GM19351 (cell line): ENCODE data around the gene INPP4B.
"Not testable (repeated sequence)": the region's sequence is repeated elsewhere in the genome, so short reads cannot be mapped to it uniquely, and the experiment has no call there.

Source experiments
- ATAC-seq: cut with Tn5 transposase; IDR thresholded peaks from one replicate; pipeline ENCODE4 v1.9.1; 2021; ENCODE audit warnings: mild to moderate bottlenecking, moderate library complexity; ENCODE audit not compliant: unreplicated experiment

INPP4B gene

DNA sequence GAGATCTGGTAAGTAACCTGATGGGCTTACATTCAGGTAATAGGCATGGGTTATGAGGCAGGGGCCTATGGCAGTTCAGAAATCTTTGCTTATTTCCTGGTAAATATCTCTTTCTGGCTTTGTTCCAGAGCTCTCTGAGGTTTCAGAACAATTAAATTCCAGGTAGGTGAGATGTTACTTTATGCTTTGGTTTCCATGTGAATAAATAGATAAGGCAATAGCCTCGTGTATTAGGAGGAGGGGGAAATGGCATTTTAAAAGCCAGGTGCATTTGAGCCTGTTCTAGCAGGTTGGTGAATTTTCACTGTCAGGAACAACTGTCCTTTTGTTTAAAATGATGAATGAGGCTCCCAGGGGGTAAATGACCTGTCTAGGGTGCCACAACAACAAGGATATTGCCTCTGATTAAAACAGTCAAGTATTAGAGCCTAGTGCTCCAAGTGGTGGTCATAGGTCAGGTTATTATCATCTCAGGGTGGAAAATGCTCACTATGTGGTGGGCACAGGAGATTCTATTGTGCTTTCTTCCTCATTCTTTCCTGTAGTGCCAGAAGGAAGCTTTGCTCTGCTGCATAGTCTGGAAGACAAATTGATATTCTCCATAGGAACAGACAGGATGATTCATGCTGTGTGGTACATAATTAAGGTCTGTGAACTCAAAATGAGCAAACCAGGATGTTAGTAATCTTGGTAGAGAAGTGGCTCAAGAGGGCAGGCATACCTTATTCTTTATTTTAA, 296.2 kb downstream of the INPP4B start:
- ATAC-seq, result no peak

DNA sequence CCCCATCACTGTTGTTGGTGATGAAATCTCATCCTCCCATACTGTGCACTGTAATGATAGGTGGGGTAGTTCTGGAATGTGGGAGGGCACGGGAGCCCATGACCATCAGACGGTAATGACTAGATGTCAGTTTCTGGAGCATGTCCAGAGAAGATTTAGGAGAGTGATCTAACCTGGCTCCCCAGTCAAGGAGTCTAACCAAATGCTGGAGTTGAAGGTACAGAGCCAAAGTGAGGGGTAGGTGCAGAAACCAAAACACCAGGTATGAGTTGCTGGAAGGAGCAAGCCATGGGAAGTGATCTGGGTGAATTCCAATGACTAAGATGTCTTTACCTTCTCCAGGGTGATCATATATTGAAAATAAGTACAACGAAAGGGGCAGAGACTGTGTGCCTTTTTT, 296.9 kb downstream of the INPP4B start:
- no peak for ATAC-seq

DNA sequence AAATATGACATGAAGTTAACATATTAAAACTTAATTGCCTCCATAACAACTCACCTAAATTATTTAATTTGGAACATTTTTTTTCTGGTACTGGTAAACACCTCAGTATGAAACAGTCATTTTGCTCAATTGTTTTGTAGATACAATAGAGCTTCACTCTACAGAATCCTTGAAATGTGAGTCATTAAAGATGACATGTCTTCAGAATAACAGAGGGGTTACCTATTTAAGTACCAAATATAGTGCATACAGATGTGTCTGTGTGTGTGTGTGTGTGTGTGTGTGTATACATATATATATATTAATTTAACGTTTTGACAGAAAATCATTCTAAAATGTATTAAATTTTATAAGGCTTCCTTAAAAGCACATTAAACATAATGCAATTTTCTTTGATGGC, 297.6 kb downstream of the INPP4B start:
- ATAC-seq, result no peak

- ATAC-seq, result no peak
Observed at GRCh38 chr4:142547974-142548373, 298.1 kb downstream of the INPP4B start.

DNA sequence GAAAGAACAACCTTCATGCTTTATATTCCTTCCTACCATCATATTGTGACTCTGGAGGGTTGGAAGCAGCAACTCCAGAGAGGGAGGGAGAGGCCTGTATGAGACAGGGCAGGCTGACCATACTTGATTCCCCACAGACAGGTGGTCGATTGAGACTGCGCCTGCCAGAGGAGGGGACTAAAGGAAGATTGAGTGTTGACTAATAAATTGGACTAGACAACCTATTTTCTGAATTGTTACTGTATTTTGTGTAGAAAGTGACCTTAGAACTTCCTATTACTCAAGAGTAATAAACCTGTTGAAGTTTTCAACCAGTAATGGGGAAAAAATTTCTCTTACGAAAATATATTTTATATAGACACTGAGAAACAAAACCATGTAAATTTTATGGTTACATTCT, 301.5 kb downstream of the INPP4B start:
- ATAC-seq, result no peak

DNA sequence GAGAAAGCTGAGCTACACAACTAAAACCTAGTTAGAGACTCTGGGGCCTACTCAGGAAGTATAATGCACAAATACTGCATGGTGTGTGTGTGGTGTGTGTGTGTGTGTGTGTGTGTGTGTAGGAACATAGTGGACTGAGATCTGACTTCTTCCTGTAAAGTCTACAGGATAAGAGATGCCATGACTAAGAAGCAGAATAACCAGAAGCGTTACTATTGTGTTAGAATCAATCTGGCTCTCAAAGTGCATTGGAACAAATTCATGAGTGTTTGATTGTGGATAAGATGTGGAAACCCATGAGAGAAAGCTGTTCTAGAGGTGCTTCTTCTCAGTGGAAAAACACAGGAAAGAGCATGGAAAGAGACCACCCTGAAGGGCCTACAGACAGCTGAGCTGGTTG, 302.1 kb downstream of the INPP4B start:
- no peak for ATAC-seq

DNA sequence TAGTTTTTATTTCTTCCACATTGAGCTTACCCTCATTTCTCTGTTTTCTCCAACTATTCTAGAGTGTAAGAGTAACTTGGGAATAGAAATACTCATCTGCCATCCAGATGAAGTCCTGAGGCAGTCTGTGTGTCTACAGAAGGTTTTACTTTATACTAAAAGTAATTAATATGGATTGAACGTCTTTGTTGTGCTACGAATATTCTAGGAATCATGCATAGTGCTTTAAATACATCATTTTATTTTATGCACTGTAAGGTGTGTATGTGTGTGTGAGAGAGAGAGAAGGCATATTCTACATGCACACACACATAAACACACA, 305.7 kb downstream of the INPP4B start:
- ATAC-seq, result no peak

DNA sequence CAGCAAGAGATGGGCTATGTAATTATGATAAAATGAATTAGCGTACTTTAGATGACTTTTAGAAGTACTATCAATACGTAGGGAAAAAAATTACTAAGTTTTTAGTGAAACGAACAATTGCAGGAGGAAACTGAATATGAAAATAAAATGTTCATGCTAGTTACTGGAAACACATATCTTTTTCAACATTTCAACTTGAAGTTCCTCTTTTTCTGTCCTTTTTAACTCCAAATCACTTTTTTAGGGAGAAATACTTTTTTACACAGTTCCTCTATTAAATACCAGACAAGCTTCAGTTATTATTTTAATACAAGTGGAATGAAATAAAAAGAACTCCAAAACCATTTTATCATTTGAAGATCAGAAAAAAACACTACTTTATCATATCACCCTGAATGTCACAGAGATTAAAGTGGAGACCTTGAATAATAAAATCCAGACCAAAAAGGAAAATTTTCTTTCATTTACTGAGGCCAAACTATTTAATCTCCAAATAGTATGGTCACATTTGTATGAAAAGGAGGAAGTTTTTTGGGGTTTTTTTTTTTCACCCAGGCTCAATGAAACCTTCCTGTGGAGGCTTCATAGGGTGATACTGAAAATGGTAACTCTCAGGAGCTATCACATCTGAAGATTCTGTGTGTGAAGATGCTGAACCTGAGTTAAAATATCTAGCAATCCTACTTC, 306.2 kb downstream of the INPP4B start:
- ATAC-seq, result no peak

- ATAC-seq, result no peak
Observed at GRCh38 chr4:142535009-142535408, 311.1 kb downstream of the INPP4B start.

DNA sequence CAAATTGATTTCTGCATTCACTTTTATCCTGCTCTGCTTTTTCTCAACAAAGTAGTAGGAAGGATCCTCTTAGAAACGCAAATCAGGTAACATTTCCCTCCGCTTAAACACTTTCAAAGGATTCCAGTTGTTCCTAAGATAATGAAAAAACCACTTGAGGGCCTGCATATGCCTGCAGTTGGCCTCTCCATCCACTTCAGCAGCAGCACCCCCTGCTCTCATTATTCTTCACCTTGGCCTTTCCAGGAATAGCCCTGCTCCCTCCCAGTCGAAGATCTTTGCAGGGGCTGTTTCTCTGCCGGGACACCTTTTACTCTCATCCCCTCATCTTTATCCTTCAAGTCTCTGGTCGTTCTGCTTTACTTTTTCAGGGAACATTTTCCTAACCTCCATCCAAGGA, 314.0 kb downstream of the INPP4B start:
- ATAC-seq, result no peak

DNA sequence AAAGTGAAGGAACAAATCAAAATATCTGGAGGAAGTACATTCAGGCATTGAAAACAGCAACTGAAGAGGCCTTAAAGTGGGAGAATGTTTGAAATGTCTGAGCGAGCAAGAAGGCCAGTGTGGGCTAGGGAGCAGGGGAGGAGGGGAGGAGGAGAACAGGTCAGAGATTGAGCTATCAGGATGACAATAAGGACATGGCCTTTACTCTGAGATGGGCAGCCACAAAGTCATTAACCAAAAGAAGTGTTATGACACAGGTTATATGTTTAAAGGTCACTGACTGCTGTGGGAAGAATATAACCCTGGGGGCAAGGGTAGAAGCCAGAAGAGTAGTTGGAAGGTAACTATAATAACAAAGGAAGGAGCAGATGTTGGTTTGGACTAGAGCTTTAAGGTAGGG, 315.4 kb downstream of the INPP4B start:
- ATAC-seq, result no peak

GRCh38 chr4:142528433-142528832, 317.7 kb downstream of the INPP4B start:
- ATAC-seq, result no peak

GRCh38 chr4:142523111-142523510, 323.0 kb downstream of the INPP4B start:
- ATAC-seq, result no peak

GRCh38 chr4:142519342-142519741, 326.8 kb downstream of the INPP4B start:
- no peak for ATAC-seq

- no peak for ATAC-seq
Observed at GRCh38 chr4:142516686-142517526, 329.2 kb downstream of the INPP4B start.

DNA sequence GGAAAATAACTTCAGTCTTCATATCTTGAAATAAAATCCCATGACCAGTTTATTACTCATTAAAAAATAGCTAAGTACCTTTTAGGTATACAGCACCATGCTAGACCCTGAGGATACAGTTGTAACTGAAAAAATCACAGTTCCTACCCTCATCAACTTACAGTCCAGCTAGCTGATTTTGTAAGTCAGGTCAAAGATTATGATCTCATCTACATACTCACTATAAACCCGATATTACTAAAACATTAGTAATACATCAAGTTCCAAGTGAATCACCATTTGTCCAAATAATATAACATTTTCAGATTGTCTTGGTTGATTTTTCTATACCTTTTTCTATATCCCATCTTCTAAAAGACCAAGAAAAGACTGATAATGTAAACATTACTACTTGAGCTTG, 333.9 kb downstream of the INPP4B start:
- no peak for ATAC-seq

DNA sequence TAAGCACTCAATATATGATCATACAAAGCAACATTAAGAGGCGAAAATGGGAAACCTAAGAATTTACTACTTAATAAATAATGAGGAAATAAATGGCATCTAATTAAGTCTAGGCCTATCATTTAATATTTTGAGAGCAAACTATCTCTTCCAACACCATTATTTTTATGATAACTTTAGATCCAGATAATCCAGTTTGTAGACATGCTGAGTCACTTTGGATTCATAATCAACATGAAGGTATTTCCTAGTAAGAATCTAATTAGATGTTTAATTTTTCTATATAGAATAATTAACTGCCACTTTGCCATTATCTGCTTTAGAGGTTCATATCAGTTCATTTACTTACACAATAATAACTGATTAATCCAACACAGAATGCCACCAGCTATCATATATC, 336.2 kb downstream of the INPP4B start:
- ATAC-seq, result no peak

DNA sequence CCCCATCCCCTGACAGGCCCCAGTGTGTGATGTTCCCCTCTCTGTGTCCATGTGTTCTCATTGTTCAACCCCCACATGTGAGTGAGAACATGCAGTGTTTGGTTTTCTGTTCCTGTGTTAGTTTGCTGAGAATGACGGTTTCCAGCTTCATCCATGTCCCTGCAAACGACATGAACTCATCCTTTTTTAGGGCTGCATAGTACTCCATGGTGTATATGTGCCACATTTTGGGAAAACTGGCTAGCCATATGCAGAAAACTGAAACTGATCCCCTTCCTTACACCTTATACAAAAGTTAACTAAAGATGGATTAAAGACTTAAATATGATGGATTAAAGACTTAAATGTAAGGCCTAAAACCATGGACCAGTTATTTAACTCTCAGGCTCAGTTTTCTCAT, 336.7 kb downstream of the INPP4B start:
- not testable (repeated sequence) for ATAC-seq

GRCh38 chr4:142500966-142501365, 345.1 kb downstream of the INPP4B start:
- no peak for ATAC-seq

GRCh38 chr4:142497606-142498005, 348.5 kb downstream of the INPP4B start:
- ATAC-seq, result no peak

GRCh38 chr4:142493255-142494110, 352.6 kb downstream of the INPP4B start:
- no peak for ATAC-seq
